Endothelial cell of umbilical vein (primary cell): ENCODE measurements around the gene IRF1. TPM values are rescaled to one million over a fixed set of nuclear protein-coding genes. Genes with fewer than 3 reads are reported as not detected.

Experiments used
- BruUV-seq: library from RNA; stranded (reverse); fragments of 400-500 nt; replicated peaks from 2 replicates; lab custom pipeline; 2021; lab: Mats Ljungman, UMichigan
- CTCF ChIA-PET: fragments of 300-600, 350-600 bp; sonication (Branson Sonifier 250); formaldehyde crosslinking; loops from one replicate; lab custom pipeline; 2021; ENCODE audit warnings: antibody characterized with exemption, inconsistent platforms; lab: Charles Lee
- POLR2A ChIA-PET: fragments of 300-600, 350-600 bp; sonication (Branson Sonifier 250); formaldehyde crosslinking; loops from one replicate; lab custom pipeline; 2021; ENCODE audit warnings: antibody characterized with exemption, inconsistent platforms; lab: Charles Lee
- DNase-seq: peaks from one replicate; pipeline ENCODE4 v3.0.0-alpha.2; 2011; ENCODE audit warnings: low read depth, low spot score
- FAIRE-seq: peaks from 2 replicates; lab custom pipeline; 2011; peaks lifted over from hg19 to GRCh38; lab: Jason Lieb, UNC
- H2AFZ ChIP-seq: 2 replicates; pipeline ENCODE4 v1.6.0; 2012; ENCODE audit warnings: low read depth, low read length, control low read depth, inconsistent platforms
- H3K27ac ChIP-seq: 2 replicates; pipeline ENCODE4 v1.5.1; 2011; ENCODE audit warnings: low read depth, mild to moderate bottlenecking, control low read depth, low read length, moderate library complexity; ENCODE audit not compliant: insufficient read depth
- H3K27me3 ChIP-seq, 2 experiments: 2 replicates each; pipeline versions ENCODE4 v1.6.0 to v1.6.1; 2011; ENCODE audit warnings: low read length in 2 of 2, mixed read lengths in 1 of 2; ENCODE audit not compliant: control insufficient read depth in 2 of 2, insufficient read depth in 2 of 2
- H3K36me3 ChIP-seq, 2 experiments: 2 replicates in 1 of 2; 3 replicates in 1 of 2; pipeline ENCODE4 v1.5.1; 2011; ENCODE audit warnings: low read length in 2 of 2, mild to moderate bottlenecking in 1 of 2, moderate library complexity in 1 of 2; ENCODE audit not compliant: control insufficient read depth in 2 of 2, insufficient read depth in 2 of 2; ENCODE audit errors: extremely low read depth in 1 of 2
- H3K4me1 ChIP-seq: 3 replicates; pipeline ENCODE4 v1.5.1; 2011; ENCODE audit warnings: mild to moderate bottlenecking, low read length; ENCODE audit not compliant: control insufficient read depth, insufficient read depth; ENCODE audit errors: extremely low read depth
- H3K4me2 ChIP-seq: 2 replicates; pipeline ENCODE4 v1.6.1; 2011; ENCODE audit warnings: low read length, control low read depth, mixed read lengths; ENCODE audit not compliant: insufficient read depth
- H3K4me3 ChIP-seq, 3 experiments: fragments of 200-600 bp in 1 of 3; sonication (generic), shearing (Covaris generic) in 1 of 3; replicated peaks in 1 of 3; 2 replicates each; pipeline ENCODE4 v1.5.1; 2011 to 2016; ENCODE audit warnings: control low read depth in 3 of 3, low read length in 3 of 3, mild to moderate bottlenecking in 2 of 3, inconsistent platforms in 1 of 3, low read depth in 1 of 3, moderate library complexity in 1 of 3; ENCODE audit not compliant: insufficient read depth in 1 of 3
- H3K79me2 ChIP-seq: 2 replicates; pipeline ENCODE4 v1.6.0; 2012; ENCODE audit warnings: low read length, inconsistent platforms; ENCODE audit not compliant: control insufficient read depth, insufficient read depth
- H3K9ac ChIP-seq: replicated peaks from 2 replicates; pipeline ENCODE3; 2011; ENCODE audit warnings: low read length, control low read depth; ENCODE audit not compliant: insufficient read depth; ENCODE audit errors: extremely low read depth
- H3K9me1 ChIP-seq: replicated peaks from 3 replicates; pipeline ENCODE4 v1.6.0; 2011; ENCODE audit warnings: mild to moderate bottlenecking, low read length; ENCODE audit not compliant: control insufficient read depth, insufficient read depth; ENCODE audit errors: extremely low read depth
- H3K9me3 ChIP-seq: replicated peaks from 2 replicates; pipeline ENCODE4 v1.5.1; 2012; ENCODE audit warnings: low read length, inconsistent platforms; ENCODE audit not compliant: control insufficient read depth, insufficient read depth
- H4K20me1 ChIP-seq: replicated peaks from 2 replicates; pipeline ENCODE3; 2011; ENCODE audit warnings: mild to moderate bottlenecking, low read length; ENCODE audit not compliant: control insufficient read depth, insufficient read depth; ENCODE audit errors: extremely low read depth
- EZH2 ChIP-seq: IDR thresholded peaks from 2 replicates; pipeline ENCODE4 v1.6.1; 2012; ENCODE audit warnings: borderline replicate concordance, low read depth, mild to moderate bottlenecking, moderate library complexity, low read length, inconsistent platforms; ENCODE audit not compliant: severe bottlenecking
- FOS ChIP-seq: IDR thresholded peaks from 2 replicates; pipeline ENCODE4 v1.6.1; 2011; ENCODE audit warnings: mild to moderate bottlenecking, low read length, moderate library complexity, borderline replicate concordance; ENCODE audit not compliant: insufficient read depth
- GATA2 ChIP-seq: IDR thresholded peaks from 2 replicates; pipeline ENCODE4 v1.7.0; 2011; ENCODE audit warnings: low read depth, mild to moderate bottlenecking, moderate library complexity, mixed read lengths, low read length; ENCODE audit not compliant: insufficient read length, insufficient read depth
- POLR2A ChIP-seq: IDR thresholded peaks from 2 replicates; pipeline ENCODE4 v1.6.1; 2012; ENCODE audit warnings: low read depth, mild to moderate bottlenecking, control low read depth, low read length
- POLR2AphosphoS5 ChIP-seq: IDR thresholded peaks from 2 replicates; pipeline ENCODE4 v1.6.1; 2012; ENCODE audit warnings: low read depth, mild to moderate bottlenecking, control low read depth, low read length, moderate library complexity; ENCODE audit not compliant: insufficient read depth
- dilution Hi-C: fragments of 300-500 bp; cut with MboI; formaldehyde crosslinking; loops from one replicate; pipeline ENCODE4 v1.15.0; 2019; ENCODE audit warnings: low sequenced_read_pairs; ENCODE audit not compliant: extremely low pct_ligation_motif_present
- intact Hi-C: fragments of 100-400 bp; cut with micrococcal nuclease; formaldehyde crosslinking; loops from one replicate; pipeline ENCODE4 v1.10.0; 2022
- polyA plus RNA-seq, 4 experiments: library from polyadenylated mRNA; depleted of rRNA in 3 of 4; stranded (reverse) in 3 of 4; unstranded in 1 of 4; fragments of >200 nt; gene quantifications; 2 replicates each; pipeline versions ENCODE4 v1.2.1 to v1.2.3, GENCODE V29; 2011 to 2012; ENCODE audit warnings: missing spikeins in 1 of 4
- total RNA-seq: library from RNA; stranded (reverse); gene quantifications from 2 replicates; pipeline ENCODE4 v1.2.3, GENCODE V29; 2021

The IRF1 gene
- total and polyA plus RNA-seq, 2 donors (not counting 3 experiments of a cell fraction or from before 2014, with no cell fraction given): 12.3 to 28.0 TPM

GRCh38 chr5:132466433-132467286 is 23.9 kb downstream of the IRF1 start:
- FAIRE-seq (peak; percentile 40), DNase-seq (peak; percentile 79)
- H3K9me1 ChIP-seq: no peaks in the 10 kb centered on the region
- intact Hi-C loops (loop anchor here (1.0 to 2.0 kb wide), 3 partner anchors 24 to 47 kb away; partner anchors contain the start of gene IRF1), dilution Hi-C loops (no loop called here)
- H3K79me2 ChIP-seq: no peaks in the 10 kb centered on the region
- no peaks in the 10 kb centered on the region for H4K20me1 ChIP-seq
- ChIA-PET POLR2A (interaction anchor here (0.6 to 1.7 kb wide), 4 partner anchors 10 to 346 kb away, joined by 3 to 9 read pairs (median 4); partner anchors contain the start of genes IRF1 and SOWAHA), CTCF (interaction anchor here (0.9 to 5.0 kb wide), 17 partner anchors 8 to 78 kb away, joined by 3 to 30 read pairs (median 5); partner anchors contain the start of gene IRF1)
- H3K27ac ChIP-seq: no peak overlapping the region
- no peaks in the 10 kb centered on the region for H3K27me3 ChIP-seq
- no peak for TF ChIP-seq GATA2
- no peak for TF ChIP-seq POLR2A
- TF ChIP-seq POLR2AphosphoS5: peak; percentile 35
- H3K9ac ChIP-seq: no peak overlapping the region
- no peak overlapping the region for H3K4me3 ChIP-seq
- peak overlapping the region; percentile 23 for H3K4me2 ChIP-seq
- no TSS peak for BruUV-seq
- H2AFZ ChIP-seq: peak overlapping the region; percentile 40
- H3K9me3 ChIP-seq: no peaks in the 10 kb centered on the region
- H3K4me1 ChIP-seq: peaks cover 43% of the 10 kb centered on the region
- no peaks in the 10 kb centered on the region for H3K36me3 ChIP-seq

GRCh38 chr5:132465059-132465707 is 25.4 kb downstream of the IRF1 start:
- no peaks in the 10 kb centered on the region for H3K27me3 ChIP-seq
- H3K36me3 ChIP-seq: no peaks in the 10 kb centered on the region
- TF ChIP-seq FOS (no peak), EZH2 (no peak), GATA2 (no peak)
- peaks cover 43% of the 10 kb centered on the region for H3K4me1 ChIP-seq
- no peak overlapping the region for H3K4me3 ChIP-seq
- H4K20me1 ChIP-seq: no peaks in the 10 kb centered on the region
- no peaks in the 10 kb centered on the region for H3K79me2 ChIP-seq
- H2AFZ ChIP-seq: peak overlapping the region; percentile 72
- POLR2A ChIA-PET: interaction anchor here (0.8 to 1.4 kb wide), 2 partner anchors 25 to 37 kb away, joined by 3 to 10 read pairs; partner anchors contain the start of gene IRF1
- H3K27ac ChIP-seq: no peak overlapping the region
- CTCF ChIA-PET: interaction anchor here (0.5 to 5.0 kb wide), 21 partner anchors 9 to 78 kb away, joined by 3 to 30 read pairs (median 6); partner anchors contain the start of gene IRF1
- intact Hi-C loops (no loop called here), dilution Hi-C loops (no loop called here)
- no peak overlapping the region for H3K4me2 ChIP-seq
- H3K9me3 ChIP-seq: no peaks in the 10 kb centered on the region
- BruUV-seq: no TSS peak
- DNase-seq (no peak), FAIRE-seq (no peak)
- H3K9ac ChIP-seq: no peak overlapping the region
- H3K9me1 ChIP-seq: no peaks in the 10 kb centered on the region
